WTC11 (cell line): Measurements from ENCODE around the gene CD82.

Source experiments
- ZBTB21 ChIP-seq: sonication (generic); formaldehyde crosslinking; IDR thresholded peaks from 2 replicates; pipeline ENCODE4 v1.8.1; 2023; ENCODE audit warnings: mild to moderate bottlenecking, missing genetic modification reagents, borderline replicate concordance
- TF ChIP-seq, protein P1 (sequence below): fragments of 200-600 bp; IDR thresholded peaks from 2 replicates; pipeline ENCODE4 v1.8.0; 2022; ENCODE audit warnings: antibody characterized with exemption

DNA sequence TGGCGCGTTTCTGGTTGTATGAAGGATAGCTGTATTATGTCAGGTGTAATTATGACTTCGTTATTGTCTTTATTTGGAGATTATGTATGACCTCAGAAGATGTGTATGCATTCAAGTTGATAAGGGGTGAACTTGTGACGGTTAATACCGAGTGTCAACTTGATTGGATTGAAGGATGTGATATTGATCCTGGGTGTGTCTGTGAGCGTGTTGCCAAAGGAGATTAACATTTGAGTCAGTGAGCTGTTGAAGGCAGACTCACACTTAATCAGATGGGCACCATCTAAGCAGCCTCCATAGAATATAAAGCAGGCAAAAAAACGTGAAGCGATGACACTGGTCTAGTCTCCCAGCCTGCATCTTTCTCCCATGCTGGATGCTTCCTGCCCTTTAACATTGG is 15.3 kb upstream of the CD82 start:
- TF ChIP-seq, protein P1, sequence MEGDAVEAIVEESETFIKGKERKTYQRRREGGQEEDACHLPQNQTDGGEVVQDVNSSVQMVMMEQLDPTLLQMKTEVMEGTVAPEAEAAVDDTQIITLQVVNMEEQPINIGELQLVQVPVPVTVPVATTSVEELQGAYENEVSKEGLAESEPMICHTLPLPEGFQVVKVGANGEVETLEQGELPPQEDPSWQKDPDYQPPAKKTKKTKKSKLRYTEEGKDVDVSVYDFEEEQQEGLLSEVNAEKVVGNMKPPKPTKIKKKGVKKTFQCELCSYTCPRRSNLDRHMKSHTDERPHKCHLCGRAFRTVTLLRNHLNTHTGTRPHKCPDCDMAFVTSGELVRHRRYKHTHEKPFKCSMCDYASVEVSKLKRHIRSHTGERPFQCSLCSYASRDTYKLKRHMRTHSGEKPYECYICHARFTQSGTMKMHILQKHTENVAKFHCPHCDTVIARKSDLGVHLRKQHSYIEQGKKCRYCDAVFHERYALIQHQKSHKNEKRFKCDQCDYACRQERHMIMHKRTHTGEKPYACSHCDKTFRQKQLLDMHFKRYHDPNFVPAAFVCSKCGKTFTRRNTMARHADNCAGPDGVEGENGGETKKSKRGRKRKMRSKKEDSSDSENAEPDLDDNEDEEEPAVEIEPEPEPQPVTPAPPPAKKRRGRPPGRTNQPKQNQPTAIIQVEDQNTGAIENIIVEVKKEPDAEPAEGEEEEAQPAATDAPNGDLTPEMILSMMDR = no peak
- TF ChIP-seq ZBTB21 (CRISPR knock-in tag) = no peak
